Activated T-helper 1 cell treated with Interleukin-2 at 50 U/mL for 16 hours (primary cell): ENCODE data around the gene DGKI.

ENCODE experiments used
- DNase-seq: peaks from one replicate; pipeline ENCODE4 v3.0.0-alpha.2; 2020; ENCODE audit warnings: low read depth

DGKI gene

GRCh38 chr7:137685433-137686164 is 161.2 kb downstream of the DGKI start:
- DNase-seq = no peak

DNA sequence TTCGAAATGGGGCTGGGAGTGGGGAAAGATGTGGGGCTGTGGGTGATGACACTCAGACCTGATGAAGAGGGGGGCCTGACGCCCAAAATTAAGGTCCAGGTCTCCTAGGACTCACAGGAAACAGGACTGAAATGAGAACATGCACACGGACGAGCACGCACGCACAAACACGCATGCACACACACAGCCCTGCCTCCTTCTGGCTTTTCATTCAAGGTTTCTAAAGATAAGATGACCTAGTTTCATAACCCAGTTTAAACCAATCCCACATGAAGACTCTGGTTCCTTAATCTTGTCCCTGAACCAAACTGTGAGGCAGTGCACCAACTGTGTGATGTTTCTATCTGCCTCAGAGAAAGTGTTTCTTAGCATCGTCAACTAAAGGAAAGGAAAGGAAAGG is 162.0 kb downstream of the DGKI start:
- no peak for DNase-seq

GRCh38 chr7:137684316-137684715 is 162.5 kb downstream of the DGKI start:
- no peak for DNase-seq

- no peak for DNase-seq
These were observed 164.2 kb downstream of the DGKI start for GRCh38 chr7:137682596-137682995.

DNA sequence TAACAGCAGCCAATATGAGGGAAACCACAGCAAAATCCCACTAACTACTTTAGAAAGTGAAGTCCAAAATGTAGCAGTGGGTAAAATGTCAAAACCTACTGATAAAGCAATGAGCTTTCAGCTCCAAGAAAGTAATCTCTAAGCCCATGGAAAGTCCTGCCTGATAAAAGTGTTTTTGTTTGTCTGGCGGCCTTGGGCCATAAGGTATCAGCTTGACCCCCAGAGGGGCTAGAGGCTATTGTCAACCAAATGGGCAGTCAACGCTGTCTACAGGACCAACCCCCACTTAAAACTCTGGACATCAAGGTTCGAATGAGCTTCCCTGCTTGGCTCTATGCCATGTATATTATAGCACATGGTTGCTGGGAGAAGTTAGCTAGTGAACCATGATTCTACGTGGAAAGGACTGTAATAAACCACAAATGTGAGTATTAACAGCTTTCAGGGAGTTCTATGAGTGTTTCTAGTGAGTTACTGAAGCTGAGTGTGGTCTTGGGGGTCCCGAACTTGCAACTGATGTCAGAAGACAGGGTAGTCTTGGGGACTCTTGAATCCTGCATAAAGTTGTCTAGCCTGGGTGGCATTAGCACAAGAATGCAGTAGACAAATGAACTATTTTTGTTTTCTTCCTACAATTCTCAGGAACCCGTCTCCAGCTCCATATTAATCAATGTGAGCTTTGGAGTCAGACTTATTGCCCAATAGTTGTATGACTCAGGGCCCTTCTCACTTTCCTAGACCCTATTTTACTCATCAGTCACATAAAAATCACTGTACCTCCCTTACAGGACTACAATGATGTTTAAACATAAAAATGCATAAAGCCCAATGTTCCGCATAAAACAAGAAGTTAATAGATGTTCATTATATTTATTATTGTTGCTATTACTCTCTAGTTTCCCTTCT is 164.9 kb downstream of the DGKI start:
- DNase-seq = no peak

GRCh38 chr7:137674551-137675409 is 172.0 kb downstream of the DGKI start:
- DNase-seq = no peak

DNA sequence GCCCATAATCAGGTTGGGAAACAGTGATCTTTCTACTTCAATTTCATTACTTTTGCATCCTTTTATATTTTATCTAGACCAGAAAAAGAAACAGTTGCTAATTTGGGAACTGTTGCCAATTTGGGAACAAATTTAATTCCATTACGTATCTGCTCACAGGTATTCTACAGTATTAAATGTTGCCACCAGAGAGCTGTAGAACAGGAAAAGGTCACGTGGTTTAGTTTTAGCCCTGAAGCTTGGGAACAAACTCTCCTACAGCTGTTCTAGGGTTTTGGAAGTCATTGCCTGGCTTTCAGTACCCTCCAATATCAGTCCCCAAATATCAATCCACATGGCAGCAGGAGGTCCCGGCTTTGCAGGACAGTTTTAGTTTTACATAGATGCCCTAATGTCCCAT is 172.7 kb downstream of the DGKI start:
- DNase-seq = no peak

GRCh38 chr7:137671920-137672319 is 174.9 kb downstream of the DGKI start:
- no peak for DNase-seq

DNA sequence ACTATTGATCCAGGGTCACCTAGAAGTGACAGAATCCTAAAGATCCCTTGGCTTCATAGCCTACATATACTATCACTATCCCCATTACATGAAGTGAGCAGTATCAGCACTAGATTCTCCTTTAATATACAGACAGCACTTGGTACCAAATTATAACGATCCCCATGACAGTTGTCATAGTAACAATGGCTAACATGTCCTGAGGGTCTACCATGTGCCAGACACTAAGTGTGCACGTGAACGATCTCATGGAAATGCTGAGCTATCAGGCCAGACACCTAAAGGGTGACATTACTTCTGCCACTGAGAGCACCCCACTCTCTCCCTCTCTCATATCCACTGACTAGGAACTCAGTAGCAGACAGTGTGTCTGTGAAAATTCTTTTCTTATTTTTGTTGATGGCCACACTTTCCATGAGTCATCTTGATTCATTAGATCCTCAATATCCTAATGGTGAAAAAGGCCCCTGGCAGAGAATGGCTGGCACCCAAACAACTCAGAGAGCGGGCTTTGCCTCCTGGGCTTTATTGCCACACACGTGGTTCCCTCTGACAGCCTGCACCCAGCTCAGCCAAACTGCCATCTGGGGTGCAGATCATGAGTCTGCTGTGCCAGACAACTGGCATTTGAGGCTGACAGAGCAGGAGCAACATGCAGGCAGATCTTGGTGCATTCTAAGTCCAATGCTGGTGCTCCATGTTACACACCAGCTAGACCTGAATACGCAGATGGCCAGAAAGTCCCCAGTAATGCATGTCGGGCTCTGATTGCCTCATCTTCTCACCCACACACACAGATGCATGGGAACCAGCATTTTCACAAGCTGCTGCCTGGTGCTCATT is 176.3 kb downstream of the DGKI start:
- DNase-seq = no peak

DNA sequence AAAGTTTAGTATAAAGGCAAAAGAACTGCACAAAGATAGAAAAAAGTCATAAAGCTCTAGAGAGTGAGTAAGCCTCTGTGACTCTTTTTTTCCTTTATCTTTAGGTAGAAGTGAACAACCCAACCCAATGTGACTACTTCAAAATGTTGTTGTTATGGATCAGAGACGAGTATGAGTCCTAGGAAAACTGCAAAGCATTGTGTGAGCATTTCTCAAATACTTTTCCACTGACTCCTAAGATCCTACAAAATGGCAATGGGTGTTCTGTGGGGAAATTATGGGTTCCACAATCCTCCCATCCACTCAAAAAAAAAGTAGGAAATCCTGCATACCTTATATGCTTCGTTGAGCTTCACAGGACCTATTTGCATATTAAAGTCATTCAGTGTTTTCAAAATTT is 177.1 kb downstream of the DGKI start:
- DNase-seq = no peak

DNA sequence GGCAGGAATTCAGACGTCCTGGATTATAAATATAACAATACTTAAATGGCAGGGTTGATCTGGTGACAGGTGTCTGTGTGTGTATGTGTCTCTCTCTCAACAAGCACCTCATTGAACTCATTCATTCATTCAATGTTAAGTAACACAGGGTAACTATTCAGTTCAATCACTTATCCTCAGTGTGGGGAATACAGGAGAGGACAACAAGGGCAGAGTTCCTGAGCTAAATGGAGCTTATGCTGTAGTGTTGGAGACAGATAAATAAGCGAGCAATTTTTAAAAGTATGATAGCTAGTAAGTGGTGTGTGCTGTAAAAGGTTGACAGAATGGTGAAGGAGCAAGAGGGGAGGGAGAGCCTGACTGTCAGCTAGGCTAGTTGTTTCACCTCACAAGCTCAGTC is 178.4 kb downstream of the DGKI start:
- no peak for DNase-seq

DNA sequence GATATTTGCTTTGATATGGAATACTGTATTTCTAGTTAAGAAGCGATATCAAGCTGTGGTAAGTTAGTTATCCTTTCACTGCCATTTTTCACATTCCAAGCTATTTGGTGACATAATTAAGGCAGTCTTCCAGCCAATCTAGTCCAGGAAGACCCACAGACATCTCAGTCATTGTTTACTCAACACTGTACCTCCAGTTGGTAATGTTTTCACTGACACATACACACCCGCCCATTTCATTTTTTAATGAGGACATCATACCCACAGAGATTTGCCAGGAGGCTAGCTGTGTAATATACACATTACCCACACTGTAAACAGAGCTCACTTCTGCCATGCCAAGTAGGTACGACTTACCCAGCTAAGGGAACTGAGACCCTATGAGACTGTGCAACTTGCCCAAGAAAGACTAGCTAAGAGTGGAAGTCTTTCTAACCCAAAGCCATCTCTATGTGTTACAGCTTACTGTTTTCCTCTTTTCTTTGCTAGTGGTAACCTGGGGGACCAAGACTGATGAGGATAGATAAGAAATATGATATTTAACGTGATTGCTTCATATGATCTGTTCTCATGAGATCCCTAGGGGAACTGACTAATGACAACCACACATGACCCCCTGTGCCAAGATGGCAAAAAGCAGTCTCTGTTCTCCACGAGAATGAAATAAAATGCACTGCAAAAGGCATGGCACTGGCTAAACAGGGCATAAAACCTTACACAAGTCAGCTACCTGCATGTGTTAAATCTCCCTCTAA is 179.0 kb downstream of the DGKI start:
- DNase-seq = no peak

GRCh38 chr7:137664846-137665245 is 181.9 kb downstream of the DGKI start:
- DNase-seq = no peak

- no peak for DNase-seq
These were observed 185.1 kb downstream of the DGKI start for GRCh38 chr7:137661634-137662033.

GRCh38 chr7:137658190-137658900 is 188.4 kb downstream of the DGKI start:
- DNase-seq = no peak

DNA sequence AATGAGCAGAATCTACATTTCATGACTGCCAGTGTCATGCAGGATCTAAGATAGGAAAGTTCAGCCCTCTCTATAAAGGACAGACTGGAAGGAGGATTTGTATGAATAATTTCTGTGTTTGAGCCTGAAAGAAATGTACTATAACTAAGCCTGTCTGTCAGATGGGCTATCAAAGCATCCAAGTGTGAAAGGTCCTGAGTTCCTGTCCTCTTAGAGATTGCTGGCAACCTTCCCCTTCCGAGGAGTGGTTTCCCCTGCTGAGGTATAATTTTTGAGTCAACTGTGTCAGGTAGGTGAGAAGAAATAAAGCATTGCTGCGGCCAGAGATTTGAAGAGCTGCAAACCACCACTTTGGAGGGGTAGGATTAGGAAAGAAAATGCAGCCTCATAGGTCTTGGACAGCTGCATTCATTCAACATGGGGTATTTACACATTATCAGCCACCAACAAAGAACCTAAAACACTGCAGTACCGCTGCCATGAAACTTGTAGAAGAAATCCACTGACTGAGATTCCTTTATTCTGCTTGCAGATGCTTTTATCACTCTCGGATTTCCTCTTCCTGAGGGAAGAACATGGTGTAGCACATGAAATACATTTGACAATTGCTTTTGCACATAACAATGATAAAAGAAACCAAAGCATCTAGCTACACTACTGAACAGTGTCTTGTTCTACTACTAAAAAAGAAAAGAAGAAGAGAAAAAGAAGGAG is 189.1 kb downstream of the DGKI start:
- no peak for DNase-seq

DNA sequence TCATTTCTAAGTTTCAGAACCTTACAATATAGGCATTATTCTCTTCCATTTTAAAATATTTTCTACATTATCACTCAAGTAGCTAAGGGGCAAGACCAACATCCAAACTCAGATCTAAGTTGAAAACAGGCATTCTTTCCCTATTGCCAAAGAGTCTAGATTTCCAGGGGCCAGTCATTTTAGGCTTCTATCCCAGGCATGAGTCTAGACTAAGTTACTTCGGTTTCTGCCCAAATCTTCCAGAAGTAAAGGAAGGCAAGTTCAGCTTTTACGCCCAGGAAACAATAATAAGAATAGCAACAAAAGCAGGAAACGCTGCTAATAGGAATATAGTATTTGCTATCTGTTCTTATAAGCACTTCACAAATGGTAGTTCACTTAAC is 189.9 kb downstream of the DGKI start:
- no peak for DNase-seq

DNA sequence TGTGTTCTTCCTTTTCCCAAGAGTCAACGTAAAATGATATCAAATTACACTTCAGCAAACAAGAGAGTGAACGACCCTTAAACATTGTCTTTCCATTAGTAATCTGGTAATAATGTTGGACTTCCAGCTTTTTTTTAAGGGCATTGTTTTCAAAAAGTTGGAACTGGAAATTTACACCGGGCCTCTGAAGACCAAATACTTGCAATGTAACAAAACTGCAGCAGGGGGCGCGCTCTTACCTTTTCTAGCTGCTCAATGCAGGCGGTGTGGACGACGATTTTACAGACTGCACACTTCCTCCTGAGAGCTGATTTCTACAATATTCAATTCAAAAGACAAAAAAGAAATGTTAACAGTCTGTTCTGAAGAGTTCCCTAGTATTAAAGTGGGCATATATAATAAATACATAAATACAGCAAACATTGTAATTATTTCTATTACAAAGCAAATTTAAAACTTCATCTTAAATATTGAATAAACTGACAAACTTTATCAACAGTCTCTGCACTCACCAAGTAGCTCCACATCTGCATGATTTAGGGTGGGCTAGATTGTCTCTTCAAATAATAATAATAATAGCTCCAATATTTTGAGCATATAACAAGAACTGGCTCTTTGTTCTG is 190.4 kb downstream of the DGKI start:
- DNase-seq = no peak

DNA sequence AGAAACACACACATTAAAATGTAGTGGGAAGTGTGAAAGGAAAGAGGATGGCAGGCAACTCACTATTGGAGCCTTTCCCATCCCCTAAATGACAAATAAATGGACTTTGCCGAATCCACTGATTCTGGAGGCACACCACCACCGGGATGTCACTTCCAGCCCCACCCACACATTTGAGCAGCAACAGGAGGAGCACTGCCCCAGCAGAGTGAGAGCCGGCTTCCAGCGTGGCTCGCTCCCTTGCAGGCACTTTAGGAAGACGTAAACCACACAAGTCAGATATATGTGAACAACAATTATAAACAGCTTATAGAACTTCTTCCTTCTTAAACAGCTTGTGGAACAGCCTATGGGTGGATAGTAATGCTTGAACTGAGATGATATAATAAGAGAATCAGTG is 191.0 kb downstream of the DGKI start:
- no peak for DNase-seq
